OCI-LY7 (cell line): ENCODE results near the gene FKBP1A.

Source experiments
- EZH2phosphoT487 ChIP-seq: fragments of 200-600 bp; sonication (generic); IDR thresholded peaks from 2 replicates; pipeline ENCODE4 v1.6.1; 2018; ENCODE audit warnings: low read depth, borderline replicate concordance, mild to moderate bottlenecking, mixed run types, antibody characterized with exemption, low read length, moderate library complexity, mixed read lengths
- TF ChIP-seq, protein P1 (sequence below): fragments of 200-600 bp; sonication (generic); conservative IDR thresholded peaks from 2 replicates; pipeline ENCODE4 v1.5.1; 2014; ENCODE audit warnings: mild to moderate bottlenecking, antibody characterized with exemption, low read length, moderate library complexity, mixed read lengths

DNA sequence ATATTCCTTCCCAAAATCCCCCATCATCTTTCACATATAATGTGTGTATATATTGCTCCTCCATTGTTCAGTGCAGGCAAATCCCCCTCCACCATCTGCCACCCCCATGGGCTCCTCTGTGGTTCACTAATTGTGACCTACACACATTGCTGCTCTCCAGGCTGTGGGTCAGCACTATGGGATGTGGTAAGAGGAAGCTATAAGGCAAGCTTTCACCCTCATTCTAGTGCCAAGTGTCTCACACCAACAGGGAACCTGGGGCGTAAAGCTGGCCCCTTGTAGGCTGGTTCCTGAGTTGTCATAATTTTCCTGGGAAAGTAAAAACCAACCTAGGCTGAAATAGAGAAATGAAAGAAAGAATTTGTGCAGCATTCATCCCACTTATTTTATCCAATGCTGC, 16.8 kb downstream of the FKBP1A start:
- TF ChIP-seq, protein P1, sequence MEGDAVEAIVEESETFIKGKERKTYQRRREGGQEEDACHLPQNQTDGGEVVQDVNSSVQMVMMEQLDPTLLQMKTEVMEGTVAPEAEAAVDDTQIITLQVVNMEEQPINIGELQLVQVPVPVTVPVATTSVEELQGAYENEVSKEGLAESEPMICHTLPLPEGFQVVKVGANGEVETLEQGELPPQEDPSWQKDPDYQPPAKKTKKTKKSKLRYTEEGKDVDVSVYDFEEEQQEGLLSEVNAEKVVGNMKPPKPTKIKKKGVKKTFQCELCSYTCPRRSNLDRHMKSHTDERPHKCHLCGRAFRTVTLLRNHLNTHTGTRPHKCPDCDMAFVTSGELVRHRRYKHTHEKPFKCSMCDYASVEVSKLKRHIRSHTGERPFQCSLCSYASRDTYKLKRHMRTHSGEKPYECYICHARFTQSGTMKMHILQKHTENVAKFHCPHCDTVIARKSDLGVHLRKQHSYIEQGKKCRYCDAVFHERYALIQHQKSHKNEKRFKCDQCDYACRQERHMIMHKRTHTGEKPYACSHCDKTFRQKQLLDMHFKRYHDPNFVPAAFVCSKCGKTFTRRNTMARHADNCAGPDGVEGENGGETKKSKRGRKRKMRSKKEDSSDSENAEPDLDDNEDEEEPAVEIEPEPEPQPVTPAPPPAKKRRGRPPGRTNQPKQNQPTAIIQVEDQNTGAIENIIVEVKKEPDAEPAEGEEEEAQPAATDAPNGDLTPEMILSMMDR, result no peak
- TF ChIP-seq EZH2phosphoT487, result no peak
